GM21526 (cell line): ENCODE measurements around the gene C19orf25.
"Not testable (repeated sequence)": the region's sequence is repeated elsewhere in the genome, so short reads cannot be mapped to it uniquely, and the experiment has no call there.

Source experiments
- ATAC-seq: cut with Tn5 transposase; IDR thresholded peaks from one replicate; pipeline ENCODE4 v1.9.1; 2021; ENCODE audit warnings: moderate library complexity; ENCODE audit not compliant: unreplicated experiment, low FRiP score

The C19orf25 gene

DNA sequence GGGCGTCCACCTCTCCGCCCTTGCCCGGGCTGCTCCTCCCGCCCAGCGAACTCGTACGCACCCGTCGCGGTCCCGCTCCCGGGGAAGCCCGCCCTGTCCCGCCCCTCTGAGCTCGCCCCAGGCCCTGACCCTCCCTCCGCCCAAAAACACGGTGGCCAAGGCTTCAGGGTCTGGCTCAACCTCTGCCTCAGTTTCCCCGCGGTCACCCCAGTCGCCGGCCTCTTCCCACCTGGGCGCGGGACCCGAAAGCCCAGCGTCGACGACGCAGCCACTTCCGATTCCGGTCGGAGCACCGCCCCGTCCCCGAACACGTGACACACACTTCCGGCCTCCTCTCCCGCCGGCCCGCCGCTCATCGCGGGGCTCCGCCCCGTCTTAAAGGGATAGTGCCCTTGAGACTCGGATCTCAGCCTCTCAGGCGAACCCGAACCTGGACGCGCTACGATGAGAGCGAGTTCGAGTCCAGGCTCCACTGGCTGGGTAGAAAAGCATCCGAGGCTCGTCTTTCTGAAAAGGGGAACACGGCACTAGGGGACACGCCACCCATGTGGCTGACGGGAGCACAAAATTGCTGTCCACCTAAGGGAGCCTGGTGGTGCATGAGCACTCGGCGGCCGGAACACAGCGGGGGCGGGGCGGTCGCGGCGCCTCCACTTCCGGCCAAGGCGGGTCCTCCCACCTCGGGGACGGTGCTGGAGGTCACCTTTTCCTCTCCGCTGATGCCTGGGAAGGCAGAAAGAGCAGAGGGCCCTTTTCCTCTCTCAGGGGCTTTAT, at the start of gene C19orf25:
TSS of gene C19orf25 (minus strand) at position 282 of the 774 bp plus-strand sequence. CDS start 312 bp downstream, outside the sequence.
- peak; percentile 73 for ATAC-seq

DNA sequence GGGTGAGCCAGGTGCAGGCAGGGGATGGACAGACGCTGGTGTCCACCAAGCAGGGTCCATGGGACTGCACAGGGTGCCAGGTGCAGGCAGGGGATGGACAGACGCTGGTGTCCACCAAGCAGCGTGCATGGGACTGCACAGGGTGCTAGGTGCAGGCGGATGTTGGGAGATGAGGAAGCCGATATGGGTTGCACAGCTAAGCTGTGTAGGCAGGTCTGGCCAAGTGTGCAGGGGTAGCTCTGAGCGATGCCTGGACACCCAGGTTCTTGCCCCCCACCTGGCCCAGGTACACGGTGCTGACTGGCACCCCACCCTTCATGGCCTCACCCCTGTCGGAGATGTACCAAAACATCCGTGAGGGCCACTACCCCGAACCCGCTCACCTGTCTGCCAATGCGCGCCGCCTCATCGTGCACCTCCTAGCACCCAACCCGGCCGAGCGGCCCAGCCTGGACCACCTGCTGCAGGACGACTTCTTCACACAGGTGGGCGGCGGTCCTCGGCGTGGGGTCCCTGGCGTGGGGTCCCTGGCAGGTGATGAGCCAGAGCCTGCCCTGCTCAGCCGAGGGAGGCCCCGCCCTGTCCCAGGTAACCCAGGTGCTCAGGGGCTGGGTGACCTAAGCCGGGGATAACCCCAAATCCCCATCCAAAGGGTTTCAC, 48.8 kb upstream of the C19orf25 start:
- no peak for ATAC-seq

GRCh38 chr19:1526979-1527649, 48.1 kb upstream of the C19orf25 start:
- ATAC-seq = no peak

DNA sequence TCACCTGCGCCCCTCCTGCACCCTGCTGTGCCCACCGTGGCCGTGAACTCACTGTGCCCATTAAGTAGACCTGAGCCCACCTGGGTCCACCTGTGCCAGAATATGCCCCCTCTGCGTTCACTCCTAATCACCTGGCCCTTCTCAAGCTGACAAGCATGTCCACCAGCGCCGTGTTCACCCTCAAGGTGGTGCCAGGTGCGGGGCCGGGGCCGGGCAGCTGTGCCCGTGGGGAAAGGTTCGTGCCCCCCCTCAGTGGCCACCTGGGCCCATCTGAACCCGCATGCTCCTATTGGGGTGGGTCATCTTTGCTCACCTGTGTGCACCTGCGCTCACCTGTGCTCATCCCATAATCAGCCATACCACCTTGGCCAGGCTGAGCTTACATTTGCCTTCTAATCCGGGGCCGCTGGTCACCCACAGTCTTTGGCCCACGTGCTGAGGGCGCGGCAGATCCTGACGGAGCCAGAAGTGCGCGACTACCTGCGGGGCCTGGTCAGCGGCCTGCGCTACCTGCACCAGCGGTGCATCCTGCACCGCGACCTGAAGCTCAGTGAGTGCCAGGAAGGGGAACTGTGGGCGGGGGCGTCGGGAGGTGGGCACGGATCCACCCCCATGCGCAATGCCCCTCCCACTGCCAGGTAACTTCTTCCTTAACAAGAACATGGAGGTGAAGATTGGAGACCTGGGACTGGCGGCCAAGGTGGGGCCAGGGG, 47.2 kb upstream of the C19orf25 start:
- ATAC-seq = no peak

- no peak for ATAC-seq
These were observed 46.3 kb upstream of the C19orf25 start for GRCh38 chr19:1525343-1525742.

DNA sequence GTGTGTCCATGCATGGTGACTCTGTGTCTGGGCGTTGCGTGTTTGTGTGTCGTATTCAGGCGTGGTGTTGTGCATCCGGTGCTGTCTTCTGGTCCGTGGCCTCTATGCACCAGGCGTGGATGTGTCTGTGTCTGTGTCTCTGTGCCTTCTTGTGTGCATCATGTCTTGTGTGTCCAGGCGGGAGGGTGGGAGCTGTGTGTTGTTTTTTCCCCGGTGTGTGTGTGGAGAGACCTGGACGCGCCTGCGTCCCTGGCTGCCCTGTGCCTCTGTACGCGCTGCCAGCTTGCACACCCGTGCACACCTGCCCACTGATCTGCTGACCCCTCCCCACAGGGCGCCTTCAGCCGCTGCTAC, 45.9 kb upstream of the C19orf25 start:
- no peak for ATAC-seq

GRCh38 chr19:1524287-1524971, 45.4 kb upstream of the C19orf25 start:
- no peak for ATAC-seq

DNA sequence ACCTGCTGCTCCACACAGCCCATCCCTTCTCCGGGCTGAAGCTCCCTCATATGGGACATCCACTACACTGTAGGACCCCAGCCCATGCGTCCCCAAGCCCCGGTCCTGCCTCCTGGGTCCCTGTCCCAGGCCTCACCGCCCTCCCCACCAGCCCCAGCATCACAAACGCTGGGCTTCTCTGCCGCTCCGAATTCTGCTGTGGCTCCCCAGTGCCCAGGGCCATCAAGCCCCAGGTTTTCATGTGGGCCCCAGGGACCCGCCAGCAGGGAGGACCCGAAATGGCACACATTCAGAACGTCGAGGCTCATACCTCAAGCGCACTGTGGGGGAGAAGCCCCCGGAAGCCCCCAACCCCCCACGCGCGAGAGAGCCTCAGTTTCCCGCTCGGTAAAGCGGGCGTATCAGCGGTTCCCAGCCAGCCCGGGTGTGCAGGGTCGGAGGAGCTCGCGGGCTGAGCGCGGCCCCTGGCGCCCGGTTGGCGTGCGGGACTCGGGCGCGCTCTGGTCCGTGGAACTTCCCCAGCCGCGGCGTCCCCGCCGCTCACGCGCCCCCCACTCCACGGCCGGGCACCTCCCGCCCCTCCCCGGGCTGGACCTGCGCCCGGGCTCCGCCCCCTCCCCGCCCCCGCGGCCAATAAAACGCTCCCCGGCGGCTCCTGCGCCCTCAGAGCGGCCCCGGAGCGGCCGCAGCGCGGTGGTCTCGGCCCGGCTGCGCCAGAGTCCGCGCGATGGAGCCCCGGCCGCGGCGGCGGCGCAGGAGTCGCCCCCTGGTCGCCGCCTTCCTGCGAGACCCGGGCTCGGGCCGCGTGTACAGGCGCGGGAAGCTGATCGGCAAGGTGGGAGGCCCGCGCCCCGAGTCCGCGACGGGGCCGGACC, 44.6 kb upstream of the C19orf25 start, which contains the start of gene PLK5:
TSS of gene PLK5 (plus strand) at position 666 of the 875 bp plus-strand sequence. CDS start 2,920 bp downstream, outside the sequence.
- ATAC-seq = no peak

- ATAC-seq = no peak
These were observed 43.8 kb upstream of the C19orf25 start for GRCh38 chr19:1522838-1523237.

GRCh38 chr19:1522061-1522460, 43.0 kb upstream of the C19orf25 start:
- ATAC-seq = no peak

- ATAC-seq = no peak
These were observed 42.6 kb upstream of the C19orf25 start for GRCh38 chr19:1521636-1522035.

DNA sequence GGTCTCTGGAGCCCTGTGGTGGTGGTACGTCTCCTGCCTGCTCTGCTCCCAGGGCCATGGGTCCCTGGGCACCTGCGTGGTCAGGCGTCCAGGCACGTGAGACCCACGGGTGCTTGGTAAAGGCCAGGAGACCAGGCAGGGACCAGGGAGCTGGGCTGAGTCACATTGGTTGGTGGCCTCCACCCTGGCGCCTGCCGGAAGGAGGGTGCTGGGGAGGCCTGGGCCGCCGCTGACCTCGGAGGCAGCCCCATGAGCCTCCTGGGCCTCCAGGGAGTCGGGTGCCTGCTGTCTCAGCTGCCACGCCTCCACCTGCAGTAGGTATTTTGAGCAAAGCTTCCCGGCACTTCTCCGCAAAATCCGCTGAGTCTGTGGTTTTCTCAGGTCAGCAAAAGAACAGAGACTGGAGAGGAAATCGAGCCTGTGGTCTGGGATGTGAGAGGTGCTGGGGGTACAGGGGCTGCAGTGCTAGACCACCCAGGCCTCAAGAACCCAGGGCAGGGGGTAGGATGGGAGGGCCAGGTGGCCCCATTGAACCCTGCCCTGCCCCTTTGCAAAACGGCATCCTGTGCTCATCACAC, 41.3 kb upstream of the C19orf25 start:
- ATAC-seq = no peak

DNA sequence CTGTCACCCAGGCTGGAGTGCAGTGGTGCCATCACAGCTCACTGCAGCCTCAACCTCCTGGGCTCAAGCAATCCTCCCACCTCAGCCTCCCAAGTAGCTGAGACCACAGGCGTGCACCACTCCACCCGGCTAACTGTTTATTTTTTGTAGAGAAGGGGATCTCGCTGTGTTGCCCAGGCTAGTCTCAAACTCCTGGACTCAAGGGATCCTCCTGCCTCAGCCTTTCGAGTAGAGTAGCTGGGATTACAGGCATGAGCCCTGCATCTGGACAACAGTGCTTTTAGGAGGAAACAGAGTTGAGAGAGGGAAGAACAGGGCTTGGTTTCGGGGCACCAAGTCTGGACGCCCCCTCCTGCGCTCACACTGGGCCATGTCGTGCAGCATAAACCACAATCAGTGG, 40.8 kb upstream of the C19orf25 start:
- not testable (repeated sequence) for ATAC-seq

DNA sequence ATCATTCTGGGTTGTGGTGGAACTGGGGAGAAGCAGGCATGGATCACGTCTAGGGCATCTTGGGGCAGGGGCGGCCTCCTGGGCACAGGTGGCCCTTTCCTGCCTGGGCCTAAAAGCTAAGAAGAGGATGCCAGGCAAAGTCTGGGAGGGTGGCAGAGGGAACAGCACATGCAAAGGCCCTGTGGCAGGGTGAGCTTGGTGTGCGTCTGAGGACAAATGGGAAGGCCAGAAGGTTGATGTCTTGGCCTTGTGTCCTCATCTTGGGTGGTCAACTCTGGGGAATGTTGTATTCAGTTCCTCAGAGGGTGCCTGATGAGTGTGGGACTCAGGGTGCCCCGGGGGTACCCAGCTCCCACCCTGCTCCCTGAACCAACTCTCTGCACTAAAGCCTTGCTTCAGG, 39.5 kb upstream of the C19orf25 start:
- ATAC-seq = no peak

DNA sequence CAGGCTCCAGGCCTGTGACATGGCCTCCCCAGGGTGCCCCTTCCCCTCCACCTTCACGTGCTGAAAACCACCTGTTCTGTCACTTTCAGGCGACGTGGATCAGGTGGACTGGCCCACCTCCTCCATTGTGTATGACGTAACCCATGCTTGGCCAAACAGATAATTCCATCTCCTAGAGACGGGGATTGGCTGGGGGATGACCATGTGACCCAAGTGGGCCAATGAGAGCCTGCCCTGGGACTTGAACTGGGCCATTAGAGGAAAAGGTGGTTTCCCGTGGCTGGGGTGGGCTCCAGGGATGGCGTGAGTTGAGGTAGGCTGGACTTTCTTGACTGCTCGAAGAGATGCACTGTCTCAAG, 37.4 kb upstream of the C19orf25 start:
- ATAC-seq = no peak

DNA sequence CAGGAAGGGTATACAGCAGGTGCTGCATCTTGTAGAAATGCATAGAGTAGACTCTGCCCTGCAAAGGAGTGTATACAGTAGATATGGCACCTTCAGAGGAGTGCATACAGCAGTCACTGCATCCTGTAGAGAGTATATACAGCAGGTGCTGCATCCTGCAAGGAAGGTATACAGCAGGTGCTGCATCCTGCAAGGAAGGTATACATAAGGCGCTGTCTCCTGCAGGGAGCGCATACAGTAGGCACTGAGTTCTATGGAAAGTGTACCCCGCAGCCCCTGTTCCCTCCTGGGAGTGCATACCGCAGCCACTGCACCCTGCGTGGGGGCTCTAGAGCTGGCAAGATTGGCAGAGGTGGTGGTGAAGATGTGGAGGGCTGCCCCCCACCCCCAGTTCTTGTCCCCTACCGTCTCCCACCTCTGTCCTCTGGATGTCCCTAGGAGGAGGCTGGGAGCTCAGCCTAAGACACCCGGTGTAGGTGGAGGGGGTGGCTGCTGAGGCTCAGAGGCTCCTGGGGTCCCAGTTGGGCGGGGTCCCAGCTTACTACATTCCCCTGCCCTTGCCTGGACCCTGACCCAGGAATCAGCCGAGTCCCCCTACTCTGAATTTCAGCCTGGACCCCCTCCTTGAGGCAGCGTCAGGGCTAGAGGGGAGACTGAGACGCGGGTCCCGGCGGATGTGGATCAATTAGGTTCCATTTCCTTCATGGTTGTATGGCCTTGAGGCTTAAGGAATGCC, 36.1 kb upstream of the C19orf25 start:
- no peak for ATAC-seq

GRCh38 chr19:1514295-1514661, 35.3 kb upstream of the C19orf25 start:
- no peak for ATAC-seq

DNA sequence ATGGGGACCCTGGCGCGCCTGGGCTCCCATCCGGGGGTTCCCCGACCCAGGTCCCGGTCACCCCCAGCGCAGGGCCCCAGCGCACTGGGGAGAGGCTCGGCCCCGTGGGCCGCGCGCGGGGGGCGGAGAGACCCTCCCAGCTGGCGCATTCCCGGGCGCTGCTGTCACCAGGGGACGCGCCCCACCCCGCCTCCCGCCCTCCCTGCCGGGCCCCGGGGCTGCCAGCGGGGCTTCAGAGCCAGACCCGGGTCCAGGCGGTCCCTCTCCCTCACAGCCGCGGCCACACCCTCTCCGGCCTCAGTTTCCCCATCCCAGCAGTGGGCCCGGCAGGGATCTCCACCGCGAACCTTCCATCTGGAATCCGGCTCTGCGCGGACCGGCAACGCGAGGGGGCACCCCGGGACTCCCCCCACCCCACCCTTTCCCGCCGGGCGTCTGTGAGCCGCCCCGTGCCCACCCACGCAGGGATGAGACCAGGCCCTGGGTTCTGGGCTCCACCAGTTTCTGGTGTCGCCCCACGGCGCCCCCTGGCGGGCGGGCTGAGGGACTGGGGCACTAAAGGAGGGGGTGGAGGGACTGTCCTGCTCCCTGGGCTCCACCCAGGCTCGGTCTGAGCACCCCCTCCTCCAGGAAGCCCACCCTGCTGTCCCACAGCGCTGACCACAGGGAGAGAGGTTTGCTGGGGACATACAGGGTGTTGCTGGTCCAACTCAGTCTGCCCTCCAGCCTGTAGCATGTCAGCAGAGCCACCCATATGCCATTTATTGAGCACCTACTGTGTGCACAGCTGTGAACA, 34.7 kb upstream of the C19orf25 start:
- ATAC-seq = no peak
